Fibroblast of peridontal ligament (primary cell): ENCODE data around the gene RASSF10.

Source experiments
- DNase-seq: peaks from one replicate; pipeline ENCODE4 v3.0.0-alpha.2; 2010; ENCODE audit errors: extremely low read depth

Gene RASSF10

GRCh38 chr11:13055200-13055599 lies 46.1 kb downstream of the RASSF10 start:
- DNase-seq: no peak

GRCh38 chr11:13061294-13061990 lies 52.3 kb downstream of the RASSF10 start:
- DNase-seq: peak; percentile 2
